MV-4-11 (cell line): Measurements from ENCODE around the gene KRCC1.
"Not testable (repeated sequence)": the region's sequence is repeated elsewhere in the genome, so short reads cannot be mapped to it uniquely, and the experiment has no call there.

Experiments
- DNase-seq: peaks from one replicate; lab custom pipeline; 2025; lab: John Stamatoyannopoulos, UW

KRCC1 gene

GRCh38 chr2:88000474-88000873 is 55.1 kb downstream of the KRCC1 start:
- not testable (repeated sequence) for DNase-seq

- peak; percentile 63 for DNase-seq
These were observed 59.0 kb downstream of the KRCC1 start for GRCh38 chr2:87996570-87996969.

GRCh38 chr2:87995756-87996155 is 59.8 kb downstream of the KRCC1 start:
- DNase-seq, result no peak

DNA sequence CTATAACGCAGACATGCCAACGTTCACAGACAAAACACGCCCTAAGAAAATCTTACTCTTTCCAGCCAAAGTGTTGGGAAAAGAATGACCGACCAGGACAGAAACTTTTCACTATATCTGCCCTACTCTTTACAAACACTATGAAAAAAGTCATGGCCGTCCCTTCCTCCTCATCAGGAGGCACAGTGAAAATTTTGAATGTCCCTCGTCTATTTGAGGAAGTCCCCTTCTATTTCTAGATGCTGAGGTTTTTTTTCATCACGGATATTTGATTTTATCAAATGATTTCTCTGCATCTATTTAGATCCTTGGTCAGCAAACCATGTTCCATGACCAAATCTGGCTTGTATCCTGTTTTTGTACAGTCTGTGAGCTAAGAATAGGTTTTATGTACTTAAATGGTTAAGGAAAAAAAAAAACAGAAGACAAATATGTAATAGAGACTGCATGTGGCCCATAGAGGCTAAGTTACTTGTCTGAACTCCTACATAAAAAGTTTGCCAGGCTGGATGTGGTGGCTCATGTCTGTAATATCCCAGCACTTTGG is 61.2 kb downstream of the KRCC1 start:
- not testable (repeated sequence) for DNase-seq

- DNase-seq, result not testable (repeated sequence)
These were observed 63.0 kb downstream of the KRCC1 start for GRCh38 chr2:87992569-87992968.

DNA sequence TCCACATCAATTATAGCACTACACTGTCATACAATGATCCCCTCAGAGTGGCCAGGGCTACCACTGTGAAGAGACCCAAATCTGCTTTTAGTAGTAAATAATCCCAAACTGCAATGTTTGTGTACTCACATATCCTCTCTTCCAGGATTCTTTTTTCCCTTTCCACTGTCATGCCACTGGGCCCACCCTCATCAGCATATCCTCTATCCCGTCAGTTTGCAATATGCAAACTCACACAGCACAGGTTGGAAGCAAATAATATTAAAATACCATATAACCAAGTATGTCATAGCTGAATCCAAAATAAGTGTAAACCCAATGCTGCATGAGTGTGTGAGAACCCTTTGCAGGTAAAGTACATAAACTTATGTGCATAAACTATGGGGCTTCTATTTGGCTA is 68.1 kb downstream of the KRCC1 start:
- not testable (repeated sequence) for DNase-seq

DNA sequence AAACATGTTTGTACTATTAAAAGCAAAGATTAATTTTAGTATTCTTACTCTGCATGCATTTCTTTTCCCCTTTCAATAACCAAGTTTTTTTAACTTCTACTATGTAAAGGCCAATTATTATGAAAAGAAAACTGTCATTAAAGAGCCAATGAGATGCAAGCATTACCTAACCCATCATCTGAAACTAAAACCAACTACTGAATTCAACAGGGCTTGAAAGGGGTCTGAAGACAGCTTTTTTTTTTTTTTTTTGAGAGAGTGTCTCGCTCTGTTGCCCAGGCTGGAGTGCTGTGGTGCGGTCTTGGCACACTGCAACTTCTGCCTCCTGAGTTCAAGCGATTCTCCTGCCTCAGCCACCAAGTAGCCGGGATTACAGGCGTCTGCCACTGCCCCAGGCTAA is 69.7 kb downstream of the KRCC1 start:
- DNase-seq, result not testable (repeated sequence)

DNA sequence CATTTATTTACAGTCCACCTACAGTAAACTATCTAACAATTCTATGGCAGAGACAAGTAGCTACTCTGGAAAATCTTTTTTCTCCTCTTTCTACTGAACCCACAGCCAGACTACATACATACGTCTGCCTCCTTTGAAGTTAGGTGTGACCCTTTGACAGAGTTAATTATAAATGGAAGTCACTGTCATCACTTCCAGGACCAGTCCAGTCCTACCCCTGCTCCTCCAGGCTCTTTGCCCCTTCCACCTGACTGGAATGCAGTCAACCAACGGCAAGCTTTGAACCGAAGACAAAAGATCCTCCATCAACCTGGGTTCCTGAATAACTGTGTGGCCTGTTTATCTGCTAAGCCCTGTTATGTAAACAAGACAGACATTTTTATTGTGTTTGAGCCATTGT is 74.4 kb downstream of the KRCC1 start:
- not testable (repeated sequence) for DNase-seq
